ENCODE data around the gene NRDC. TPM values are rescaled to one million over a fixed set of nuclear protein-coding genes. Genes with fewer than 3 reads are reported as not detected.

The NRDC gene
- total and polyA plus RNA-seq, 5 donors from 2014 or later: 62.4 to 143 (median 75.5) TPM

- no peak overlapping the region for H3K27ac Mint-ChIP-seq
- no peaks in the 10 kb centered on the region for H3K9me3 Mint-ChIP-seq
- ATAC-seq (ENCODE audit: low read depth in 2 of 2) (no peak), DNase-seq (no peak)
- no peak overlapping the region for H3K4me3 ChIP-seq (ENCODE audit: low read depth, low read length)
- H3K27ac ChIP-seq (ENCODE audit: insufficient read depth, low read length, poor library complexity, severe bottlenecking): no peak overlapping the region
- H3K36me3 Mint-ChIP-seq: peaks cover 37% of the 10 kb centered on the region
- H3K4me3 Mint-ChIP-seq: no peak overlapping the region
- H3K36me3 ChIP-seq (ENCODE audit: control insufficient read depth, insufficient read depth, low read length): peaks cover 23% of the 10 kb centered on the region
- no peaks in the 10 kb centered on the region for H3K27me3 ChIP-seq (ENCODE audit: control insufficient read depth, insufficient read depth, low read length)
- H3K9me3 ChIP-seq (ENCODE audit: control insufficient read depth in 2 of 2, low read length in 2 of 2): no peaks in the 10 kb centered on the region
- H3K4me1 ChIP-seq (ENCODE audit: control insufficient read depth, insufficient read depth, low read length, poor library complexity, severe bottlenecking): no peaks in the 10 kb centered on the region
- H3K4me1 Mint-ChIP-seq: peaks cover 6 to 12% (median 8%) of the 10 kb centered on the region in 4 donors
- no peaks in the 10 kb centered on the region for H3K27me3 Mint-ChIP-seq
Measured at GRCh38 chr1:51755437-51755836, 123.1 kb downstream of the NRDC start.

GRCh38 chr1:51754666-51755065 lies 123.9 kb downstream of the NRDC start:
- Mint-ChIP-seq H3K36me3 (peaks cover 37% of the 10 kb centered on the region), H3K4me1 (peaks cover 6 to 12% (median 7%) of the 10 kb centered on the region in 4 donors), H3K27me3 (no peaks in the 10 kb centered on the region), H3K27ac (no peak overlapping the region), H3K9me3 (no peaks in the 10 kb centered on the region), H3K4me3 (no peak overlapping the region)
- Histone ChIP-seq H3K9me3 (ENCODE audit: control insufficient read depth in 2 of 2, low read length in 2 of 2) (no peaks in the 10 kb centered on the region), H3K27ac (ENCODE audit: insufficient read depth, low read length, poor library complexity, severe bottlenecking) (no peak overlapping the region), H3K4me1 (ENCODE audit: control insufficient read depth, insufficient read depth, low read length, poor library complexity, severe bottlenecking) (no peaks in the 10 kb centered on the region), H3K4me3 (ENCODE audit: low read depth, low read length) (no peak overlapping the region), H3K27me3 (ENCODE audit: control insufficient read depth, insufficient read depth, low read length) (no peaks in the 10 kb centered on the region), H3K36me3 (ENCODE audit: control insufficient read depth, insufficient read depth, low read length) (peaks cover 21% of the 10 kb centered on the region)
- DNase-seq (no peak), ATAC-seq (ENCODE audit: low read depth in 2 of 2) (no peak)

GRCh38 chr1:51753969-51754368 lies 124.6 kb downstream of the NRDC start:
- H3K27ac Mint-ChIP-seq: no peak overlapping the region

GRCh38 chr1:51752073-51752948 lies 126.2 kb downstream of the NRDC start:
- Mint-ChIP-seq H3K4me3 (peak overlapping the region in 1 of 4 donors; percentile 0), H3K27ac (peak overlapping the region in 1 of 3 donors; percentile 0), H3K36me3 (peaks cover 37% of the 10 kb centered on the region), H3K4me1 (peaks cover 4 to 12% (median 7%) of the 10 kb centered on the region in 4 donors), H3K9me3 (no peaks in the 10 kb centered on the region), H3K27me3 (no peaks in the 10 kb centered on the region)
- peaks cover 25% of the 10 kb centered on the region for H3K36me3 ChIP-seq (ENCODE audit: control insufficient read depth, insufficient read depth, low read length)
- ATAC-seq (ENCODE audit: low read depth in 2 of 2) (no peak), DNase-seq (no peak)
- H3K4me1 ChIP-seq (ENCODE audit: control insufficient read depth, insufficient read depth, low read length, poor library complexity, severe bottlenecking): no peaks in the 10 kb centered on the region
- no peak overlapping the region for H3K27ac ChIP-seq (ENCODE audit: insufficient read depth, low read length, poor library complexity, severe bottlenecking)
- H3K9me3 ChIP-seq (ENCODE audit: control insufficient read depth in 2 of 2, low read length in 2 of 2): no peaks in the 10 kb centered on the region
- H3K27me3 ChIP-seq (ENCODE audit: control insufficient read depth, insufficient read depth, low read length): no peaks in the 10 kb centered on the region
- H3K4me3 ChIP-seq (ENCODE audit: low read depth, low read length): no peak overlapping the region

More at GRCh38 chr1:51753969-51754368, 124.6 kb downstream of the NRDC start:
- DNase-seq: peak in 1 of 3 donors; percentile 12
- ATAC-seq (ENCODE audit: low read depth in 2 of 2): no peak
- H3K36me3 Mint-ChIP-seq: peaks cover 37% of the 10 kb centered on the region
- no peaks in the 10 kb centered on the region for H3K9me3 ChIP-seq (ENCODE audit: control insufficient read depth in 2 of 2, low read length in 2 of 2)
- H3K4me1 Mint-ChIP-seq: peaks cover 4 to 12% (median 7%) of the 10 kb centered on the region in 4 donors
- H3K27ac ChIP-seq (ENCODE audit: insufficient read depth, low read length, poor library complexity, severe bottlenecking): no peak overlapping the region
- no peak overlapping the region for H3K4me3 ChIP-seq (ENCODE audit: low read depth, low read length)
- no peak overlapping the region for H3K4me3 Mint-ChIP-seq
- no peaks in the 10 kb centered on the region for H3K9me3 Mint-ChIP-seq
- H3K27me3 Mint-ChIP-seq: no peaks in the 10 kb centered on the region
- H3K36me3 ChIP-seq (ENCODE audit: control insufficient read depth, insufficient read depth, low read length): peaks cover 24% of the 10 kb centered on the region
- H3K4me1 ChIP-seq (ENCODE audit: control insufficient read depth, insufficient read depth, low read length, poor library complexity, severe bottlenecking): no peaks in the 10 kb centered on the region
- no peaks in the 10 kb centered on the region for H3K27me3 ChIP-seq (ENCODE audit: control insufficient read depth, insufficient read depth, low read length)

- H3K36me3 ChIP-seq (ENCODE audit: control insufficient read depth, insufficient read depth, low read length): peaks cover 25% of the 10 kb centered on the region
- H3K9me3 ChIP-seq (ENCODE audit: control insufficient read depth in 2 of 2, low read length in 2 of 2): no peaks in the 10 kb centered on the region
- no peaks in the 10 kb centered on the region for H3K27me3 ChIP-seq (ENCODE audit: control insufficient read depth, insufficient read depth, low read length)
- Mint-ChIP-seq H3K4me3 (no peak overlapping the region), H3K9me3 (no peaks in the 10 kb centered on the region), H3K27ac (no peak overlapping the region), H3K4me1 (peaks cover 2 to 9% (median 5%) of the 10 kb centered on the region in 4 donors), H3K36me3 (peaks cover 35% of the 10 kb centered on the region), H3K27me3 (no peaks in the 10 kb centered on the region)
- DNase-seq (no peak), ATAC-seq (ENCODE audit: low read depth in 2 of 2) (no peak)
- no peaks in the 10 kb centered on the region for H3K4me1 ChIP-seq (ENCODE audit: control insufficient read depth, insufficient read depth, low read length, poor library complexity, severe bottlenecking)
- no peak overlapping the region for H3K4me3 ChIP-seq (ENCODE audit: low read depth, low read length)
- H3K27ac ChIP-seq (ENCODE audit: insufficient read depth, low read length, poor library complexity, severe bottlenecking): no peak overlapping the region
Measured at GRCh38 chr1:51750729-51751128, 127.8 kb downstream of the NRDC start.

GRCh38 chr1:51750218-51750617 lies 128.3 kb downstream of the NRDC start:
- peaks cover 30% of the 10 kb centered on the region for H3K36me3 Mint-ChIP-seq
- Histone ChIP-seq H3K27me3 (ENCODE audit: control insufficient read depth, insufficient read depth, low read length) (no peaks in the 10 kb centered on the region), H3K36me3 (ENCODE audit: control insufficient read depth, insufficient read depth, low read length) (peaks cover 21% of the 10 kb centered on the region), H3K4me1 (ENCODE audit: control insufficient read depth, insufficient read depth, low read length, poor library complexity, severe bottlenecking) (no peaks in the 10 kb centered on the region), H3K27ac (ENCODE audit: insufficient read depth, low read length, poor library complexity, severe bottlenecking) (no peak overlapping the region), H3K4me3 (ENCODE audit: low read depth, low read length) (no peak overlapping the region), H3K9me3 (ENCODE audit: control insufficient read depth in 2 of 2, low read length in 2 of 2) (no peaks in the 10 kb centered on the region)
- H3K27me3 Mint-ChIP-seq: no peaks in the 10 kb centered on the region
- H3K4me1 Mint-ChIP-seq: peaks cover under 1 to 7% (median 4%) of the 10 kb centered on the region in 4 donors
- no peaks in the 10 kb centered on the region for H3K9me3 Mint-ChIP-seq
- H3K27ac Mint-ChIP-seq: no peak overlapping the region
- ATAC-seq (ENCODE audit: low read depth in 2 of 2) (no peak), DNase-seq (no peak)
- H3K4me3 Mint-ChIP-seq: no peak overlapping the region

GRCh38 chr1:51749151-51749550 lies 129.4 kb downstream of the NRDC start:
- H3K36me3 ChIP-seq (ENCODE audit: control insufficient read depth, insufficient read depth, low read length): peaks cover 21% of the 10 kb centered on the region
- ATAC-seq (ENCODE audit: low read depth in 2 of 2): no peak
- no peaks in the 10 kb centered on the region for H3K27me3 Mint-ChIP-seq
- peaks cover 28% of the 10 kb centered on the region for H3K36me3 Mint-ChIP-seq
- no peak for DNase-seq
- no peak overlapping the region for H3K27ac ChIP-seq (ENCODE audit: insufficient read depth, low read length, poor library complexity, severe bottlenecking)
- H3K27ac Mint-ChIP-seq: no peak overlapping the region
- H3K9me3 Mint-ChIP-seq: no peaks in the 10 kb centered on the region
- peaks cover 4 to 16% (median 5%) of the 10 kb centered on the region in 4 donors for H3K4me1 Mint-ChIP-seq
- H3K4me3 ChIP-seq (ENCODE audit: low read depth, low read length): no peak overlapping the region
- no peaks in the 10 kb centered on the region for H3K27me3 ChIP-seq (ENCODE audit: control insufficient read depth, insufficient read depth, low read length)
- H3K9me3 ChIP-seq (ENCODE audit: control insufficient read depth in 2 of 2, low read length in 2 of 2): no peaks in the 10 kb centered on the region
- H3K4me3 Mint-ChIP-seq: no peak overlapping the region
- H3K4me1 ChIP-seq (ENCODE audit: control insufficient read depth, insufficient read depth, low read length, poor library complexity, severe bottlenecking): no peaks in the 10 kb centered on the region

- Mint-ChIP-seq H3K27ac (no peak overlapping the region), H3K36me3 (peaks cover 18% of the 10 kb centered on the region), H3K4me1 (peaks cover 5 to 19% (median 16%) of the 10 kb centered on the region in 4 donors), H3K9me3 (no peaks in the 10 kb centered on the region), H3K27me3 (no peaks in the 10 kb centered on the region), H3K4me3 (peak overlapping the region in 1 of 4 donors; percentile 63)
- peaks cover 7% of the 10 kb centered on the region for H3K36me3 ChIP-seq (ENCODE audit: control insufficient read depth, insufficient read depth, low read length)
- DNase-seq (no peak), ATAC-seq (ENCODE audit: low read depth in 2 of 2) (no peak)
- no peaks in the 10 kb centered on the region for H3K27me3 ChIP-seq (ENCODE audit: control insufficient read depth, insufficient read depth, low read length)
- H3K27ac ChIP-seq (ENCODE audit: insufficient read depth, low read length, poor library complexity, severe bottlenecking): no peak overlapping the region
- H3K4me1 ChIP-seq (ENCODE audit: control insufficient read depth, insufficient read depth, low read length, poor library complexity, severe bottlenecking): no peaks in the 10 kb centered on the region
- H3K9me3 ChIP-seq (ENCODE audit: control insufficient read depth in 2 of 2, low read length in 2 of 2): no peaks in the 10 kb centered on the region
- no peak overlapping the region for H3K4me3 ChIP-seq (ENCODE audit: low read depth, low read length)
Measured at GRCh38 chr1:51745304-51745570, 133.3 kb downstream of the NRDC start.

Measured in CD4-positive, CD25-positive, alpha-beta regulatory T cell (primary cell).